ENCODE data around the gene PRKG1.

The PRKG1 gene

DNA sequence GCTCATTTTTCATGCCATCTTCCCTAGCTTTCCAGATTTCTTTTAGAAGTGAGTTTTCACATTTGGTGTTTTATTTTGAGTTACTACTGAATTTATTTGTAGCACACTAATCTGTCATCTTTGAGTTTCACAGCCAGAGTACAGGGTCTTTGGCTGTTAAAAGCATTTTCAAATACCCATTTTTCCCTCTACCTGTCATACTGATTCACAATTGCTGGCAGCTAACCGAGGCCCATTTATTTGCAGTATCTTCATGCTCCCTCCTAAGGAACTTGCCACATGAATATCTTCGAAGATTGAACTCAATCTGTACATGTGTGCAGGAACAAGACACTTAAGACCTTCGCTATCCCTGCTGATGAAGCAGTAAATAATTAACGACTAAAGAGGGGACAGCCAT, 1194.9 kb downstream of the PRKG1 start:
- no peaks in the 10 kb centered on the region for H3K27me3 Mint-ChIP-seq (ENCODE audit: low read depth)
- H3K9me3 Mint-ChIP-seq = no peaks in the 10 kb centered on the region
- DNase-seq (ENCODE audit: low spot score) = no peak
- H3K36me3 Mint-ChIP-seq (ENCODE audit: low read depth) = no peaks in the 10 kb centered on the region
- no peak overlapping the region for H3K27ac Mint-ChIP-seq
- no peak overlapping the region for H3K4me3 Mint-ChIP-seq
- no peaks in the 10 kb centered on the region for H3K4me1 Mint-ChIP-seq (ENCODE audit: low read depth)

DNA sequence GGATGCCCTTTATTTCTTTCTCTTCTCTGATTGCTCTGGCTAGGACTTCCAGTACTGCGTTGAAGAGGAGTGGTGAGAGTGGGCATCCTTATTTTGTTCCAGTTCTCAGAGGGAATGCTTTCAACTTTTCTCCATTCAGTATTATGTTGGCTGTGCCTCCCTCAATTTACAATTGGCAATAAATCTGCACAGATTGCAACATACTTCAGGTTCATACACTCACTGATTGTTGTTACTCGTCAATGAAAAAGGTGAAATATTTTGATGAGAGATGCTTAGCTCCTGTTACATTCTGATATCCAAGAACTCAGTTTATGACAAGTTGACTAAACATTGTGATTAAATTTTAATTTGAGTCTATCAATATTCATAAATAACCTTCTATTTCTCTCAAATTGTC, 1201.9 kb downstream of the PRKG1 start:
- Mint-ChIP-seq H3K4me1 (ENCODE audit: low read depth) (no peaks in the 10 kb centered on the region), H3K4me3 (no peak overlapping the region), H3K27me3 (ENCODE audit: low read depth) (no peaks in the 10 kb centered on the region), H3K36me3 (ENCODE audit: low read depth) (no peaks in the 10 kb centered on the region), H3K9me3 (peaks cover 13% of the 10 kb centered on the region), H3K27ac (no peak overlapping the region)
- no peak for DNase-seq (ENCODE audit: low spot score)

DNA sequence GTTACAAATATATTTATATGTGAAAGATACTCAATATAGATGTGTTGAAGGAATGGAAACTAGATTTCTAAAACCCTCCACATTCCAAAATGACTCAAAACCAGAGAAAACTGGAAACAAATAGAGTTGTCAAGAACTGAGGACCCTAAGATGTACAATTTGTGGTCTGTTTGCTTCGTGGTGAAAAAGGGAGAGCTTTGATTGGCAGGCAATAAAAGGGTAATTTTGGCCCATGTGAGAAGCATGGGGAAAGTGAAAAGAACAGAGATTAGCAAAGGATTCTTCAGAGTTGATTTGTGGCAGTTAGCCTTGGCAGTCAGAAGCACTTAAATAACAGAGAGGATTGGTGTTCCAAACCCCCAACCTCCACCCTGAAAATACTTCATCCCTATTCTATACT, 1202.7 kb downstream of the PRKG1 start:
- no peaks in the 10 kb centered on the region for H3K27me3 Mint-ChIP-seq (ENCODE audit: low read depth)
- H3K4me1 Mint-ChIP-seq (ENCODE audit: low read depth) = no peaks in the 10 kb centered on the region
- no peak for DNase-seq (ENCODE audit: low spot score)
- no peaks in the 10 kb centered on the region for H3K36me3 Mint-ChIP-seq (ENCODE audit: low read depth)
- peaks cover 13% of the 10 kb centered on the region for H3K9me3 Mint-ChIP-seq
- no peak overlapping the region for H3K27ac Mint-ChIP-seq
- no peak overlapping the region for H3K4me3 Mint-ChIP-seq

DNA sequence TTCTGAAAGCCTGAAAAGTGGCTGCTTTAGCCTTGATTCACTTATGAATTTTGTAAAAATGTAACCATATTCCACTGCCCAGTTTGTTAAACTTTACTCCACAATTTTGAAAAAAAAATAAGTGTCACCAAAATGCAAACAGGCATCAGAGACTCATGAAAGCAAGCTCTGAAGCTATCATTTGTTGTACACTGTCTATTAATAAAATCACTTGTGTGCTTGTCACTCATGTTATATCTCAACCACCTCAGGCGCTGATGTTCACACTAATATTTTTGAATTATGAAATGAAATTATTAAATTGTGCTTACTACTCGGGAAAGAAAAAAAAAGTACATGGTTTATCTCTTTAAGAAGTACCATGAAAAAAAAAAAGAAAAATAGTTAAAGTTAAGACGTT, 1205.3 kb downstream of the PRKG1 start:
- no peaks in the 10 kb centered on the region for H3K27me3 Mint-ChIP-seq (ENCODE audit: low read depth)
- no peak for DNase-seq (ENCODE audit: low spot score)
- H3K4me1 Mint-ChIP-seq (ENCODE audit: low read depth) = no peaks in the 10 kb centered on the region
- H3K27ac Mint-ChIP-seq = no peak overlapping the region
- H3K9me3 Mint-ChIP-seq = peaks cover 13% of the 10 kb centered on the region
- H3K36me3 Mint-ChIP-seq (ENCODE audit: low read depth) = no peaks in the 10 kb centered on the region
- no peak overlapping the region for H3K4me3 Mint-ChIP-seq

DNA sequence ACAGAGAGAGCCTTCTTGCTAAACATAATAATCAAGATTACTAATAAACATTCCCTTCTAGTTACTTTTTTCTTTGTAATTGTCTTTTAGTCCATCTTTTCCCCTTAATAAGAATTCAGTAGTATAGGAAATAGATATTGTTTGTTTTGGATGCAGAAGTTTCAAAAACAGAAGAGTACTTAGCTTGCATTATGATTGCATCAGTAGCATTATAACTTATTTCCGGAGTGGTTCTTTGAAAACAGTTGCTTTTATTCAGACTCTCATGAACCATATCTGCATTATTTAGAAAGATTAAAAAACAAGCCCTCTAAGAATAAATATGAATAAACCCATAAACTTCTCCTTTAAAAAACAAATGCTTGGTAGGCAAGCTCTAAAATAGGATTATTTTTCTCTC, 1205.8 kb downstream of the PRKG1 start:
- Mint-ChIP-seq H3K27me3 (ENCODE audit: low read depth) (no peaks in the 10 kb centered on the region), H3K36me3 (ENCODE audit: low read depth) (no peaks in the 10 kb centered on the region), H3K4me3 (no peak overlapping the region), H3K27ac (no peak overlapping the region), H3K4me1 (ENCODE audit: low read depth) (no peaks in the 10 kb centered on the region), H3K9me3 (peaks cover 13% of the 10 kb centered on the region)
- DNase-seq (ENCODE audit: low spot score) = no peak

DNA sequence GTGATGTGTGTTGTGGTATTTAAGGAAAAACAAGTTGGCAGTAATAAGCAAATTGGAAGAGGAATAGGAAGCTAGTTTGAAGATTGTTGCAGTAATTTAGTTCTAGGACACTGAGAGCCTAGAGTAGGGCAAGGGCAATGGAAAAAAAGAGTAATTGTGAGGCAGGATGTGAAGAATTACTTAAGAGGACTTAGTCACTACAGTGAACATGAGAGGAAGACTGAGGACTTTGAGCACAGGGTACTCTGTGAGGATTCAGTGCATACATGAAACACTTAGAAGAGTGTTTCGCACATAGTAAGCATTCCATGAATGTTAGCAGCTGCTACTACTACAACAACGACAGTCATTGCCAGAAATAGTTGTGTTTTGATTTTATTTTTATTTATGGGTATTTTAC, 1208.9 kb downstream of the PRKG1 start:
- Mint-ChIP-seq H3K27me3 (ENCODE audit: low read depth) (no peaks in the 10 kb centered on the region), H3K4me3 (no peak overlapping the region)
- no peak for DNase-seq (ENCODE audit: low spot score)

DNA sequence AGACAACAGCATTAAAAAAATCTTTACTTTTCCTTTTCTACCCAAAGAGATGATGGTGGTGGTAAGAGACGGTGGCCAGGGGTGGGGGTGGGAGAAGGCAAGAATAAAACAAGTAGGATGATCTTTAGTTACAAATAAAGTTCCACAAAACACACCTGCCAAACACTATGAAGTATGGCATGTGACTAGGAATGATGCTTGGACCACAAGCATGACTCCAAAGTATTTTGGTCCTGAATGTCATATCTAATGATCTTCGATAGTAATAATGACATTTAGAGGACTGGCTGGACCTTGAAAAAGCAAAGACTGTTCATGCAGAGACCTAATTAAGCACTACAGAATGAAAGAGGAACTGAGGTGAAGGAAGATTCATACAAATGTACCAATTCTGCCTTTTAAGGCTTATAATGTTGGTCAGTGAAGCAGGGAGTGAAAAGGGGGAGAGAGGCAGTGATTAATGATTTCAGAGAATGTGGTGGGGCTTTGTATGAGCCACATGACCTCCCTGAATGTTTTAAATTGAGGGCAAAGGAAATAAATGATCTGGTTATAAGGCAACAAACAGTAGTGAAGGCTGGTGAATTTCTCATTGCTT, 1210.2 kb downstream of the PRKG1 start:
- no peaks in the 10 kb centered on the region for H3K4me1 Mint-ChIP-seq (ENCODE audit: low read depth)
- H3K9me3 Mint-ChIP-seq = no peaks in the 10 kb centered on the region
- H3K27me3 Mint-ChIP-seq (ENCODE audit: low read depth) = no peaks in the 10 kb centered on the region
- H3K27ac Mint-ChIP-seq = no peak overlapping the region
- no peak overlapping the region for H3K4me3 Mint-ChIP-seq
- no peaks in the 10 kb centered on the region for H3K36me3 Mint-ChIP-seq (ENCODE audit: low read depth)
- no peak for DNase-seq (ENCODE audit: low spot score)

More for the DNA sequence above, 1208.9 kb downstream of the PRKG1 start:
- no peaks in the 10 kb centered on the region for H3K9me3 Mint-ChIP-seq
- no peak overlapping the region for H3K27ac Mint-ChIP-seq
- H3K4me1 Mint-ChIP-seq (ENCODE audit: low read depth) = no peaks in the 10 kb centered on the region
- H3K36me3 Mint-ChIP-seq (ENCODE audit: low read depth) = no peaks in the 10 kb centered on the region

DNA sequence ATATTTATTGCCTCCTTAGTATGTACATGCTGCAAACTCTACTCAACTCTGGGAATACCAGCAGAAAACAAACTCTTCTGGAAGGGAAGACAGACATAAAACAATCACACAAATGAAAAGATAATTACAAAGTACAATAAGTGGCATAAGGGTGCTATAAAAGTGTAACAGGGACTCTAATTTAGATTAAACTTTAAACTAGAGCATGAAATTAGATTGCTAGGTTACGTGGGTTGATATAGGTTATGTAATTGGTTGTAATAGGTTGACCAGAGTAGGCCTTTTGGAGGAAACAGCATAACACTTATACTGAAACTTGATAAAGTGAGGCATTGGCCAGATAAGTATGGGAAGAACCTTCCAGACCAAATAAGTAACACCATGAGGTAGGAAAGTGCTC, 1213.6 kb downstream of the PRKG1 start:
- Mint-ChIP-seq H3K4me3 (no peak overlapping the region), H3K9me3 (no peaks in the 10 kb centered on the region), H3K27me3 (ENCODE audit: low read depth) (no peaks in the 10 kb centered on the region), H3K36me3 (ENCODE audit: low read depth) (no peaks in the 10 kb centered on the region), H3K4me1 (ENCODE audit: low read depth) (no peaks in the 10 kb centered on the region), H3K27ac (no peak overlapping the region)
- DNase-seq (ENCODE audit: low spot score) = no peak

DNA sequence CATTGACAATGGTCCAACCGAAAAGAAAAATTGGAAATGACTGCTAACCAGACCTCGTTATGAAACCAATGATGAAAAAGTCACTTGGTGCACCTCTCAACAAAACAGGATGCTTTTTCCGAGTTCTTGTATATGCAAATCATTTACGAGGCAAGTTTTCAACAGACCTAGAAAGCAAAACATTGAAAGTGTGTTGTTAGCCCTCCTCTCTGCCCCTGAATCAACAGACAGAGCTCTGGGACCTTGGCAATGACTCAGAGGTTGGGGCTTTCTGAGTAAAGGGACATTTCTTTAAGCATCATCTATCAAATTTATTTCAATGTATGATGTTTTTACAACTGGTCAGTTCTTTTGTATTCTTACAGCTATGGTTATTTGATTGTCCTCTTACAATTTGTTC, 1223.5 kb downstream of the PRKG1 start:
- Mint-ChIP-seq H3K27ac (no peak overlapping the region), H3K4me1 (ENCODE audit: low read depth) (no peaks in the 10 kb centered on the region), H3K27me3 (ENCODE audit: low read depth) (no peaks in the 10 kb centered on the region), H3K36me3 (ENCODE audit: low read depth) (no peaks in the 10 kb centered on the region), H3K4me3 (no peak overlapping the region), H3K9me3 (no peaks in the 10 kb centered on the region)
- no peak for DNase-seq (ENCODE audit: low spot score)

DNA sequence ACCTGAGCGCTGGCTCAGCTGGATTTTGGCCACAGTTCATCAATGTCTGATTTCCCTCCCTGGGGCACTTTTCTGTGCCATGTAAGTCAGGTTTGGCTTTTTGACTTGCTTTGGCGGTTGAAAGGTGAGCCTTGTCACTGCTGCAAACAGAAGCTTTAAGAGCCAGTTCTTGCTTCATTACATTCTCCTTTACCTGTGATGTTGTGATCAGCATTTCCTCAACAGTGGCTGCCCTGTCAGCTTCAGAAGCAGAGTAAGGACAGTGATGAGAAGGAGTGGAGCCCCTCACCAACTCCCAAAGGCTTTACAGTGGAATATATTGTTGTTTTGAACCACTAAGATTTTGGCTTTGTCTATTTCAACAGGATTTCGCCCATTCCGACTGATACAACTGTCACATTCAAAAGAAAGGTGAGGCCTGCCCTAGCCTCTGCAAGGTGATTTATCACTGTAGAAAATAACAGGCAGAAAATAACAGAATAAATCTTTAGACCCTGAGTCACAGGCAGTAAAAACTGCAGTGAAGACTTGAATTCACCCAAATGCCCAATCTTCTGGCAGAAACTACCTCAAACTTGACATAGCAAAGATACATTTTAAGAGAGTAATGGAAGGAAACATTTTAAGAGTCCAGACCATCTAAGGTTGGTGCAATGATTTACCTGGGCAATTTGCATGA, 1226.5 kb downstream of the PRKG1 start:
- Mint-ChIP-seq H3K36me3 (ENCODE audit: low read depth) (no peaks in the 10 kb centered on the region), H3K4me3 (no peak overlapping the region), H3K9me3 (no peaks in the 10 kb centered on the region), H3K27me3 (ENCODE audit: low read depth) (no peaks in the 10 kb centered on the region), H3K27ac (no peak overlapping the region), H3K4me1 (ENCODE audit: low read depth) (no peaks in the 10 kb centered on the region)
- DNase-seq (ENCODE audit: low spot score) = no peak

DNA sequence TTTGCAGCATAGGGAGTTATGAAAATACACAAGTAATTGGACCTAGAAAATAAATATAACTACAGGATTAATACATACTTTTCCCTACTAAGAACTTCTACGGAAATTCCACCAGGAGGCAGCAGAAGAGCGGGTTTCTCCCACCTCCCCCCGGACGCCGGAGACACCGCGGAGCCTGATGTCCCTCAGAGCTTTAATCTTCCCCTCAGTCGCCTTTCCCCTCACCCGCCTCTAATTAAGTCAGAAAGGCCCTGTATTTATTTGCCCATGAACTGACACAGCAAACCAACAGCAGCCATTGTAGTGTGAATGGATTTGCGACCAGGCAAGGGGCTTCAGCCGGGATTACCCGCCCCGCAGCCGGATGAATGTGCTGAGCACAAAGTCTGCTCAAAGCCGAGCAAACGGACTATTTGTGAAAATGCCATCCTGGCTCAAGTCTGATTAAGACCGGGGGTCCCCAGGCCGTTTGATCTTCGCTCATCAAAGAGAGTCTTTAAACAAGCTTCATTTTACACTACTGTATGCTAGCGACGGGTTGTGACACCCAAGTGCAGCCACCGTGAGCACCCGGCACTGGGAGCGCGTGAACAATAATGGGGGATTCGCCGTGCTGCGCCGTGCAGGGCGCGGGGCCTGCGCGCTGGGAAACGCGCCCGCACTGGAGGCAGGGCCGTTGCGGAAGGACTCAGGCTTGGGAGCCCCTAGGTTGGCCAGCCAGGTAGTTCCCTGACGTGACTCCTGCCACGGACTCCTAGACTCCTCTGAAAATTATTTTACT, 1234.2 kb downstream of the PRKG1 start:
- no peak for DNase-seq (ENCODE audit: low spot score)
- no peak overlapping the region for H3K27ac Mint-ChIP-seq

DNA sequence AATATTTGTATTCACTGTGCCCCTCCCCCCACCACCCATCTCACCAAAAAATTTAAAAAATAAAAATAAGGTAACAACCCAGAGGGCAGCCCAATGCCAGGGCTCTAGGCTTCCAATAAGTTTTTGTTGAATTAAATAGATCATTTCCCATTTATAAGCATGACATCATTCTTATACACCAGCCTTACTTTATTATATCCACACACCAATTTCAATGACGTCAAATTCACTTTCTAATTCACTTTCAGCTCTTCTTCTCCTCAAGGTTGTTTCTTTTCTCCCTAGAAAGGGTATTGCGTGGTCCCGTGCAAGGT, 1238.6 kb downstream of the PRKG1 start:
- peaks cover 67% of the 10 kb centered on the region for H3K27me3 Mint-ChIP-seq (ENCODE audit: low read depth)
- no peaks in the 10 kb centered on the region for H3K36me3 Mint-ChIP-seq (ENCODE audit: low read depth)
- H3K9me3 Mint-ChIP-seq = no peaks in the 10 kb centered on the region
- H3K4me3 Mint-ChIP-seq = no peak overlapping the region
- peaks cover 11% of the 10 kb centered on the region for H3K4me1 Mint-ChIP-seq (ENCODE audit: low read depth)
- DNase-seq (ENCODE audit: low spot score) = no peak
- H3K27ac Mint-ChIP-seq = no peak overlapping the region

More for the DNA sequence above, 1234.2 kb downstream of the PRKG1 start:
- Mint-ChIP-seq H3K9me3 (no peaks in the 10 kb centered on the region), H3K4me1 (ENCODE audit: low read depth) (peaks cover 2% of the 10 kb centered on the region), H3K27me3 (ENCODE audit: low read depth) (peaks cover 45% of the 10 kb centered on the region), H3K36me3 (ENCODE audit: low read depth) (no peaks in the 10 kb centered on the region), H3K4me3 (no peak overlapping the region)

DNA sequence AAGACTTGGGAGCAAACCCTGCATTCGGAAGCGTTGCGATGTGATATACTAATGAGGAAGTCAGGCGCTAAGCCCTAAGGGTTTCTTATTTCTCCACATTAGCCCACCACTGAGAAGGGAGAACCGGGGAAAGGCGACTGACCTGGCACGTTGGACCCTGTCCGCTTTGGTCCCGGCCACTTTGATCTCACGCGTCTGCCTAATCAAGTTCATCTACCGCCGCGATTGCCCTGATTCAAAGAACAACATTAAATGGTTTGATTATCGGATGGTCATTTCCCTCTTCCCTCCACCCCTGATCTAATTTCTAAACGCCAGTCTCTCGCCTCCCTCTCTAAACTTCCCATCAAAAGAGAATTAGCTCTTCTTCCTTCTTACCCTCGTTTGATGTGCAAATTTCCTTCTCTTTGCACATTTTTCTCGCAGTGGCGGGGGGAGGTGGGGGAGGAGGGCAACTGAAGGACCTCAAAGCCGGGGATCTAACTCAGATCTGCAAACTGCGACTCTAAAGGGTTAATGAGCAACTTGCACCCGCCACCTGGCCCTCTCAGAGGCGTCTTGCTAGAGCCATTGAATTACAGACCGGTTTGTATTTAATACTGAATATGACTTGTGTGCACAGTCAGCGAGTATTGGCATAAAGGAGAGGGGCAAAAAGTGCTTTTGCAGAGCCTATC, 1239.1 kb downstream of the PRKG1 start:
- no peak overlapping the region for H3K4me3 Mint-ChIP-seq
- H3K4me1 Mint-ChIP-seq (ENCODE audit: low read depth) = peaks cover 11% of the 10 kb centered on the region
- H3K9me3 Mint-ChIP-seq = no peaks in the 10 kb centered on the region
- H3K27ac Mint-ChIP-seq = no peak overlapping the region
- no peaks in the 10 kb centered on the region for H3K36me3 Mint-ChIP-seq (ENCODE audit: low read depth)
- no peak for DNase-seq (ENCODE audit: low spot score)
- H3K27me3 Mint-ChIP-seq (ENCODE audit: low read depth) = peaks cover 63% of the 10 kb centered on the region
